Motor neuron (in vitro differentiated cells): ENCODE results near the gene GLOD5. TPM values are rescaled to one million over a fixed set of nuclear protein-coding genes. Genes with fewer than 3 reads are reported as not detected.

ENCODE experiments used
- ATAC-seq, 8 experiments: fragments of 200-7000 bp; cut with Tn5 transposase; replicated peaks in 6 of 8; 2 replicates each; pipeline ENCODE4 v1.8.0; 2021; ENCODE audit warnings: mild to moderate bottlenecking in 8 of 8, moderate library complexity in 8 of 8
- H3K27ac ChIP-seq, 2 donors: fragments of 250-450 bp; sonication (Bioruptor Pico); 2 replicates each; pipeline ENCODE4 v1.9.0; 2021; ENCODE audit warnings: antibody characterized with exemption in 2 of 2, mild to moderate bottlenecking in 2 of 2, moderate library complexity in 1 of 2
- H3K4me1 ChIP-seq, 2 donors: fragments of 250-450 bp; sonication (Bioruptor Pico); replicated peaks in 1 of 2; 2 replicates each; pipeline ENCODE4 v1.6.1; 2021; ENCODE audit warnings: antibody characterized with exemption in 2 of 2, mild to moderate bottlenecking in 2 of 2, moderate library complexity in 1 of 2
- H3K4me3 ChIP-seq, 5 donors: fragments of 250-450 bp; sonication (Bioruptor Pico); 2 replicates each; pipeline ENCODE4 v1.9.0; 2021; ENCODE audit warnings: antibody characterized with exemption in 5 of 5, mild to moderate bottlenecking in 5 of 5, moderate library complexity in 4 of 5
- WGBS, 10 experiments: fragments of 450-650 bp; shearing (Covaris generic); methylation state at CpG; one replicate each; pipeline ENCODE4 v1.0.0; 2022; 5-methylcytosine and 5-hydroxymethylcytosine counted together
- in situ Hi-C, 9 experiments: fragments of 400-800 bp; cut with MboI; loops; one replicate each; pipeline ENCODE4 v1.15.0; 2021; ENCODE audit warnings: low sequenced_read_pairs in 9 of 9, low pct_unique_long_range_greater_than_20kb in 2 of 9; ENCODE audit not compliant: unreplicated experiment in 9 of 9
- total RNA-seq, 8 experiments: library from RNA; unstranded; fragments of 300-600 nt; gene quantifications; 2 replicates each; pipeline versions ENCODE4 v1.2.3 to v1.2.4, GENCODE V29; 2022

Gene GLOD5
- not detected for total RNA-seq

DNA sequence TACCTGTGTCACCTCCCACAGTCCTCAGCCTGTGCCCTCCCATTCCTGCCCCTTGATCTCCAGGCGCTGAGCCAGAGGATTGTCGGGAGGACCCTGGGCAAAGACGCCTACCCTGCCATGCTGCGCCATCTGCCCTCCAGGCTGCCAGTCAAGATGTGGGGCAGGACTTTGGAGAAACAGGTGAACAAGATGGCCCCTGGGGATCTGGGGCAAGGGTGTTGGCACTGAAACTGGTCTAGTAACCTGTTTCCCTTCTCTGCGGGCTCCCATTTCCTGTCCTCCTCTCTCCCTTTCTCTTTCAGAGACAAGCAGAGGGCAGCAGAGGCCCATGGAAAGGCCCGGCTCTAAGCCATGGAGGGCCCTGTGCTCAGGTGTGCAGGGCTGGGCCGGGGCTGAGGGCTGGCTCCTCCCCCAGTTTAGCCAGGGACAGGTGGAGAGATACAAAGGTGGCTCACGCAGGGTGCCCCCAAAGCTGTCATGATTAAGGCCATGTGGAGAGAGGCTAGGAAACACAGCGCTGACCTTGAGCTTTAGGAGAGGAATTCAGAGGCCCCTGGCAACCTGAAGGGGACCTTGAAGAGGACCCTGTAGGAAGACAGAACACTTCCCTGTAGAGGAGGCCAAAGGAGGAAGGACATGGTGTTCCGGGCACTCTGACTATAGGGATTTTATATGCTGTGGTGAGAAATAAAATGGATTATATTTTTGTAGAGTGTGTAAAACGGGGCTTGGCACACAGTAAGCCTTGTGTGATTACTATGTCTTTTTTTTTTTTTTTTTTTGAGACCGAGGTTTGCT is at the start of gene GLOD5:
Gene GLOD5, plus strand, starts transcription at position 74 of the 798 bp plus-strand sequence. Its CDS starts 44 bp downstream, at position 118.
- Histone ChIP-seq H3K27ac (no peak within 1 kb of the TSS), H3K4me3 (no peak within 1 kb of the TSS), H3K4me1 (no peaks in the 10 kb centered on the region)
- WGBS, 10 experiments: 20 to 100% (median 60%) methylated on average over 1 to 3 of the region's 12 CpGs; no CpG with 5 or more reads in 5 of the 10 experiments
- ATAC-seq: peak in 5 of 8 experiments; percentile 43 to 82 (median 52)
- in situ Hi-C loops: no loop called here

DNA sequence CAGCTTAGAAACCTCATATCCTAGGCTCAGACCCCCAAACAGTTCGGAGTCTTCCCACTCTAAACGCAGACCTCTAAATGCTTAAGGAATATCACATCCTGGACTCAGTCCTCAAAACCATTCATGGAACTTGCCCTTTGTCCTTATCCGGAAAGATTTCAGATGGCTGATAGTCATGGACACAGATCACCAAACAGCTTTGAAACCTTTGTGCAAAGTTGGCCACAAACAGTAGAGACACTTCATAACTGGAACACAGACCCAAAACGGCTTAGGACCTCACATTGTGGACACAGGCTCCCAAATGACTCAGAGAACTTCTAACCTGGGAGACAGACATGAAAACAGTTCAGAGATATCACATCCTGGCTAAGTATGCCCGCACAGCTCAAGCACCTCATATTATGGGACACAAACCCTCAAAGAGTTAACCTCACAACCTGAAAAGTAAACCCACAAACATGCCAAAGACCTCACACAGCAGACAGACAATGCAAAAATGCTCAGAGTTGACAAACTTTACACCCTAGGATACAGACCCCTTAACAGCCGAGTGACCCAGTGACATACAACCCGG is 49.5 kb upstream of the GLOD5 start:
- Histone ChIP-seq H3K27ac (no peak overlapping the region), H3K4me1 (no peaks in the 10 kb centered on the region), H3K4me3 (no peak overlapping the region)
- no peak for ATAC-seq
- WGBS, 10 experiments: 37 to 83% (median 63%) methylated on average over 1 to 4 of the region's 7 CpGs; no CpG with 5 or more reads in 7 of the 10 experiments
- in situ Hi-C loops: no loop called here

DNA sequence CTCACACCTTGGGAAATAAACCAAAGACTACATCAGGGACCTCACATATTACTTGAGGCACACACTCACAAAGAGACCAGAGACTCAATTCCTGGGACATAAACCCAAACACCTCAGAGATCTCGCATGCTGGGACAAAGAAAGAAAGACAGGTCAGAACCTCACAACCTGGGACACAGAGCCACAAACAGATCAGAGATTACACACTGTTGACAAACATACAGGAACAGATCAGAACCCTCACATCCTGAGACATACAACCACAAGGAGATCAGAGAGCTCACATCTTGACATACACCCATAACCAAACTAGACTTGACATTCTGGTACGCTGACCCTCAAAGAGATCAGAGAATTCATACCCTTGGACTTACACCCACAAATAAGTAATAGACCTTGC is 47.7 kb upstream of the GLOD5 start:
- in situ Hi-C loops: no loop called here

DNA sequence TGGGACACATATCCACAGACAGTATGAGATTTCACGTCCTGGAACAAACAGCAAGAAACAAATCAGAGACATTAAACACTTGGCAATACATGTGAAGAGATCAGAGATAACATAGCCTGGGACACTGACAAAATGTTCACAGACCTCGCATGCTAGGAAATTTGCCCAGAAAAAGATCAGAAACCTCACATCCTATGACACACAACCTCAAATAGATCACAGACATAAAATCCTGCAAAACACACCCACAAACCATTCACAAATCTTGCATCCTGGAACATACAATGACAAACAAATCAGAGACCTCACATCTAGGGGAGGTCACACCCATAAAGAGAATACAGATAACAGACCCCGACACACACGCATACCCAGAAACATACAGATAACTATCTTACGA is 47.0 kb upstream of the GLOD5 start:
- 23 to 80% (median 77%) methylated on average over 1 to 4 of the region's 5 CpGs; no CpG with 5 or more reads in 6 of the 10 experiments for WGBS, 10 experiments
- Histone ChIP-seq H3K4me1 (no peaks in the 10 kb centered on the region), H3K27ac (no peak overlapping the region), H3K4me3 (no peak overlapping the region)
- ATAC-seq: peak in 2 of 8 experiments; percentile 49 to 58
- in situ Hi-C loops: no loop called here

More for the DNA sequence above, 47.7 kb upstream of the GLOD5 start:
- H3K4me1 ChIP-seq: no peaks in the 10 kb centered on the region
- no peak for ATAC-seq
- H3K27ac ChIP-seq: no peak overlapping the region
- H3K4me3 ChIP-seq: no peak overlapping the region
- WGBS, 10 experiments: 70 to 100% methylated on average over 1 of the region's 2 CpGs; no CpG with 5 or more reads in 8 of the 10 experiments

DNA sequence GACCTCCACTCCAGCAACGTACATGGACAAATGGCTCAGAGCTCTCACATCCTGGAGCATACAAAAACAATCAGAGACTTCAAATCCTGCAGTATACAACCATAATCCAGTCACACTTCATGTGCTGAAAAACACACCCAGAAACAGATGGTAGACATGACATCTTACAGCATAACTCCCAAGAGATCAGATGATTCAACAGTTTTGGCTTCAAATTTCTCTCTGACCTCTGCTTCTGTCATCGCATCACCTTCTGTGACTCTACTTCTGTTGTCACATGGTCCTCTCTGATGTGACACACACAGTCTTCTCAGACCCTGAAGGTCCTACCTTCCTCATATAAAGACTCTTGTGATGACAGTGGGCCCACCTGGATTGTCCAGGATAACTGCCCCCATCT is 46.5 kb upstream of the GLOD5 start:
- peak; percentile 47 to 94 (median 74) for ATAC-seq
- in situ Hi-C loops: no loop called here
- WGBS, 10 experiments: 0 to 29% (median 0%) methylated on average over 1 of the region's 2 CpGs; no CpG with 5 or more reads in 7 of the 10 experiments
- Histone ChIP-seq H3K27ac (no peak overlapping the region), H3K4me1 (no peaks in the 10 kb centered on the region), H3K4me3 (no peak overlapping the region)

DNA sequence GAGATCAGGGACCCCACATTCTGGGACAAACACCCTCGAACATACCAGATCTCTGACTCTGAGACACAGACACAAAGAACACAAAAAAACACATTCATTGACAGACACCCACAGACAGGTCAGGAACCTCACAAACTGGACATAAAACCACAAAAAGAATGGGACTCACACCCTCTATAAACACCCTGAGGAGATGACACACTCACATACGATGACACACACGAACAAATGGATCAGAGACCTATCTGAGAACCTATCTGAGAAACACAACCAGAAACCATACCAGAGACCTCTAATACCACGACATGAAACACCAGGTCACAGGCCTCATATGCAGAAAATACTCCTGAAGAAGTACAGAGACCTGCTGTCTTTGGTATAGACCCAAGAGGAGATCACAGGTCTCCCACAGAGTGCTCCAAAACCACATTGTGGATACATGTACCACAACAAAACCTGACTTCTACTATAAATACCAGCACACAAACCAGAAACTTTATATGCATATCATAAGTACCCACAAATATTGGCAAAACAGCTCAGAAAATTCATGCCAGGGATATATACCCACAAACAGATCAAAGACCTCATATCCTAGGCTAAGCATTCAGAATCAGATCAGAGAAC is 45.6 kb upstream of the GLOD5 start:
- Histone ChIP-seq H3K27ac (no peak overlapping the region), H3K4me3 (no peak overlapping the region), H3K4me1 (no peaks in the 10 kb centered on the region)
- ATAC-seq: no peak
- WGBS, 10 experiments: 0 to 100% (median 44%) methylated on average over 1 to 3 of the region's 4 CpGs; no CpG with 5 or more reads in 6 of the 10 experiments
- in situ Hi-C loops: no loop called here

DNA sequence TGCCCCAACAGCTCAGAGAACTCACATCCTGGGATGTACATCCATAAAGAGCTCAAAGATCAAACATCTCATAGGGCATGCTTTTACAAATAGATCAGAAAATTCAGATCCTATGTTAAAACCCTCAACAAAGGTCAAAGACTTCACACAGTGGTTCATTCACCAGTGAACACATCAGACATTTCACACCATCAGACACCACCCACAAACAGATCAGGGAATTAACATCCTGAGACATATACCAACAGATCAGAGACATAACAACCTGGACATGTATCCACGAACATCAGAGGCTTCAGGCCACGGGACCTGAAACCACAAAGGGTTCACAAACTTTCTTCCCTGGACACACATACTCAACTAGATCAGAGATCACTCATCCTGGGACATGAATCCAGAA is 41.6 kb upstream of the GLOD5 start:
- Histone ChIP-seq H3K27ac (no peak overlapping the region), H3K4me3 (no peak overlapping the region), H3K4me1 (no peaks in the 10 kb centered on the region)
- no peak for ATAC-seq
- 0% methylated on average over 1 of the region's 2 CpGs; no CpG with 5 or more reads in 9 of the 10 experiments for WGBS, 10 experiments
- in situ Hi-C loops: no loop called here

DNA sequence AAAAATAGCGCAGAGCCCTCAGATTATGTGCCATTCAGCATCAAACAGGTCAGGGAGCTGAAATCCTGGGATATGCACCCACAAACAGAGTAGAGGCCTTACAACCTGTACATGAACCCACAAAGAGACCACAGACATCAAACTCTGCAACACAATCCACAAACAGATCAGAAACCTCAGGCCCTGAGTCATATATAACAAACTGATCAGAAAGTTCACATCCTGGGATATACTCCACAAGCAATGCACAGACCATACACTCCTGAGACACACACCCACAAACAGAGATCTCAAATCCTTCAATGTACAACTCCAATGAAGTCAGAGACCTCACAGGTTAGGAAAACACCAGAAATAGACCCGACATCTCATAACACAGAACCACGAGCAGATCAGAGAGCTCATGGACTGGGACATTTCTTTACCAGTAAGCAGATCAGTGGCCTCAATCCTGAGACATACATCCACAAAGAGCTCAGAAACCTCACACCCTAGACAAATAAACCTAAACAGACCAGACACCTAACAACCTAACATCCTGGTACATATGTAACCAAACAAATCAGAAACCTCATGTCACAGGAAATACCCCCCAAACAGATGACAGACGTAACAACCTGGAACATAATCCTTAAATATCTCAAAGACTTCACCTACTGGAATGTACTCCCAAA is 40.8 kb upstream of the GLOD5 start:
- Histone ChIP-seq H3K27ac (no peak overlapping the region), H3K4me1 (no peaks in the 10 kb centered on the region), H3K4me3 (no peak overlapping the region)
- in situ Hi-C loops: no loop called here
- WGBS, 10 experiments: 37 to 49% methylated on average over 2 of the region's 4 CpGs; no CpG with 5 or more reads in 8 of the 10 experiments
- ATAC-seq: no peak

DNA sequence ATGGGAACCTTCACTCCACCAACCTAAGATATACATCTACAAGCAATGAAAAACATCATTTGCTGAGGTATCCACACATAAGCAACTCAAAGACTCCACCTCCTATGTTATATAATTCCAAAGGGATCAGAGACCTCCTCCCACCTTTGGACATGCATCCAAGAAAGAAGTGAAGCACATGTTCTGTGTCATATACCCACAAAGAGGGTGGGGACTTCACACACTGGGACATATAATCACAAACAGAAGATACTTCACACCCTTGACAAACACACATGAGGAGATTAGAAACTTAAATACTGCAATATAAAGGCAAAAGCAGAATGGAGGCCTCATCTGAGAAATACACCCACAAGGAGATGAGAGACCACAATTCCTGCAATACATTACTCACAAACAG is 39.6 kb upstream of the GLOD5 start:
- H3K4me1 ChIP-seq: no peaks in the 10 kb centered on the region
- ATAC-seq: no peak
- no peak overlapping the region for H3K4me3 ChIP-seq
- in situ Hi-C loops: no loop called here
- no peak overlapping the region for H3K27ac ChIP-seq

DNA sequence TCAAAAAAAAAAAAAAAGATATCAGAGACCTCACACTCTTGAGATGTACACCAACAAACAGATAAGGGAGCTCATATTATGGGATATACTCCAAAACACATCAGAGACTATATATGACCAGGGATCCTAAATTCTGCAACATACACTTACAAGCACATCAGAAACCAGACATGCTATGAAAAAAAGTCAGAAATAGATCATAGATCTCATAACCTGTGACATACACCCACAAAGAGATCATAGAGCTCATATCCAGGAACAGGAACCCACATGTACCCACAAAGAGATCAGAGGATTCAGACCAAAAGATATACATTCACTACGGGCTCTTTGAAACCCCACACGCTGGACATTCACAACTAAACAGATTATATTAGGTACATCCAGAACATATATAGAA is 35.0 kb upstream of the GLOD5 start:
- 80 to 100% methylated on average over 1 of the region's 2 CpGs; no CpG with 5 or more reads in 8 of the 10 experiments for WGBS, 10 experiments
- H3K4me1 ChIP-seq: no peaks in the 10 kb centered on the region
- no peak overlapping the region for H3K27ac ChIP-seq
- no peak overlapping the region for H3K4me3 ChIP-seq
- in situ Hi-C loops: no loop called here
- no peak for ATAC-seq

DNA sequence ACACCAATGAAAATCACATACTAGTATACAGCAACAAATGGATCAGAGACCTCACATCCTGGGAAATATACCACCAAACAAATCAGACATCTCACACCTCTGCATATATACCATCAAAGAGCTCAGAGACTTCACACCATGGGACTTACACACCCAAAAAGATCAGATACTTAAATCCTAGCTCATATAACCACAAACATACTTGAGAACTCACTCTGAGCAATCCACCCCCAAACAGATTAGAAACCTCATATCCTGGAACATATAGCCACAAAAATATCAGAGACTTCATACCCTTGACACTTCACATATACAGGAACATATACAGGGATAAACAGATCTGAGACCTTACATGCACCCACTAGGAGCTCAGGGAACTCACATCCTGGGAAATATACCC is 32.9 kb upstream of the GLOD5 start:
- no peaks in the 10 kb centered on the region for H3K4me1 ChIP-seq
- no peak overlapping the region for H3K4me3 ChIP-seq
- no peak for ATAC-seq
- H3K27ac ChIP-seq: no peak overlapping the region
- in situ Hi-C loops: no loop called here

DNA sequence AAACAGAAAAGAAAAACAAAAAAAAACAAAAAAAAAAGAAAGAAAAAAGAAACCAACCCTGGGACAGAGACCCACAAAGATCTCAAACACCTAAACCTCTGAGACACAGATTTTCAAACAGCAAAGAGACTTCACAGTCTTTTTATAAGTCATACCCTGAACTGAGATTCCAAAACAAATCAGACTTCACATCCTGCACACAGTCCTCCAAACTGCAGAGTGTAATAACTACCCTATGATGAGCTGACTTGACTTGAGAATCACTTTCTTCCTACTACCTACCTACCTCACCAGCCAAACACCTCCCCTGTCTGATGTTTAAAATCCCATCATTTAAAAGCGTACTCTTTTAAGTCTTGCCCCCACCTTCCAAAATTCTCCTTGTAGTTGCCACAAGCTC is 25.2 kb upstream of the GLOD5 start:
- peak overlapping the region; percentile 32 to 97 (median 77) for H3K4me3 ChIP-seq
- peak overlapping the region in 1 of 2 donors; percentile 84 for H3K27ac ChIP-seq
- WGBS, 10 experiments: 80% methylated on average over 1 of the region's 1 CpG; no CpG with 5 or more reads in 9 of the 10 experiments
- H3K4me1 ChIP-seq: peaks cover 7 to 10% of the 10 kb centered on the region in 2 donors
- in situ Hi-C loops: no loop called here
- ATAC-seq: no peak

DNA sequence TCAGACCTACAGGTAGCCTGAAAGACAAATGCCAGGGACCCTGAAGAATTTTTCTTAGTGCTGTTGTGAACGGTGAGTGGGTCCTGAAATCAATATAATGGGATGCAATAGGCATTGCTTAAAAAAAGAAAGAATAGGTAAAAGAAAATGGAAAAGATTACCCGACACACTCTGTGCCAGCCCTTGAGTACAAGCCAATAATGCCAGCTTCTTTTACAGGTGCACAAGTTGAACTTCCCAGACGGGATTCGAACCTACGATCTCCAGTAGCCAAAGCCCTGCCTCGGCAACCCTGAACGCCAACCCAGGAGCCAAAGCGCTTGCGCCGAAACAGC is 24.7 kb upstream of the GLOD5 start:
- Histone ChIP-seq H3K4me1 (peaks cover 7 to 10% of the 10 kb centered on the region in 2 donors), H3K4me3 (peak overlapping the region; percentile 32 to 97 (median 77)), H3K27ac (peak overlapping the region; percentile 72 to 84)
- no peak for ATAC-seq
- in situ Hi-C loops: no loop called here
- WGBS, 10 experiments: 0 to 18% methylated on average over 1 to 3 of the region's 10 CpGs; no CpG with 5 or more reads in 8 of the 10 experiments
